HG03280 (cell line): ENCODE results near the gene FAM240B.

Experiments
- ATAC-seq: cut with Tn5 transposase; IDR thresholded peaks from one replicate; pipeline ENCODE4 v1.9.1; 2021; ENCODE audit warnings: mild to moderate bottlenecking, moderate library complexity; ENCODE audit not compliant: unreplicated experiment

Gene FAM240B

GRCh38 chr9:38671372-38671731 is 48.6 kb downstream of the FAM240B start:
- ATAC-seq = no peak

GRCh38 chr9:38670542-38671371 is 49.2 kb downstream of the FAM240B start:
- ATAC-seq = no peak

GRCh38 chr9:38668791-38669466 is 51.0 kb downstream of the FAM240B start:
- no peak for ATAC-seq

- ATAC-seq = no peak
Observed at GRCh38 chr9:38662763-38663593, 57.0 kb downstream of the FAM240B start.

- ATAC-seq = no peak
Observed at GRCh38 chr9:38659538-38659937, 60.4 kb downstream of the FAM240B start.

GRCh38 chr9:38656896-38657295 is 63.0 kb downstream of the FAM240B start:
- ATAC-seq = no peak

- no peak for ATAC-seq
Observed at GRCh38 chr9:38652486-38652885, 67.4 kb downstream of the FAM240B start.

- no peak for ATAC-seq
Observed at GRCh38 chr9:38652044-38652443, 67.9 kb downstream of the FAM240B start.

- ATAC-seq = no peak
Observed at GRCh38 chr9:38651400-38652042, 68.4 kb downstream of the FAM240B start.

GRCh38 chr9:38650564-38650963 is 69.4 kb downstream of the FAM240B start:
- ATAC-seq = no peak

- no peak for ATAC-seq
Observed at GRCh38 chr9:38649731-38650363, 70.1 kb downstream of the FAM240B start.

GRCh38 chr9:38644601-38645000 is 75.3 kb downstream of the FAM240B start:
- ATAC-seq = no peak
